GM12891 (cell line): ENCODE data around the gene RHD.
"Not testable (repeated sequence)": the region's sequence is repeated elsewhere in the genome, so short reads cannot be mapped to it uniquely, and the experiment has no call there.

Experiments
- POLR2A ChIP-seq: IDR thresholded peaks from 2 replicates; pipeline ENCODE4 v1.6.1; 2011; ENCODE audit warnings: low read depth, low read length, control low read depth
- POLR2AphosphoS5 ChIP-seq: IDR thresholded peaks from 2 replicates; pipeline ENCODE4 v1.6.1; 2011; ENCODE audit warnings: low read depth, low read length, control low read depth
- POU2F2 ChIP-seq: IDR thresholded peaks from 2 replicates; pipeline ENCODE4 v1.6.1; 2011; ENCODE audit warnings: low read depth, mild to moderate bottlenecking, control low read depth, low read length, moderate library complexity
- TAF1 ChIP-seq: IDR thresholded peaks from 2 replicates; pipeline ENCODE4 v1.6.1; 2011; ENCODE audit warnings: low read depth, low read length, control low read depth

DNA sequence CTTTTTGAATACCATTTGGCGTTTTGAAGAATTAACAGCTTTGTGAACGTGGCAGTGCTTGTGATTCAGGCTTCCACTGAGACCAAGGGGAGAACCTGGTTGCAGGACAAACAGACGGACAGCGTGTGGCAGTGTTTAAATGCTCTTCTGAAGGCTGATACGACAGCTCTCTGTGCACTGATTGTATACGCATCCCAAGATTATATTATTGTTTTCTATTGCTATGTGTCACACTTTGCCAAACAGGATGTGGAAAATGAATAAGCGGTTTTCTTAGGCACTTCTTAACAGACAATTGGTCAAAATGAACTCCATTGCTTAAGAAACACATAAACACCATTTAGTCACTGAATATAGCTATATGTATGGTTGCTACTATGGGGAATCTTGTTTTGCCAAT, 12.5 kb upstream of the RHD start:
- TF ChIP-seq POU2F2, TAF1, POLR2AphosphoS5, POLR2A: not testable (repeated sequence)
